ENCODE data around the gene SIX6. TPM values are rescaled to one million over a fixed set of nuclear protein-coding genes. Genes with fewer than 3 reads are reported as not detected.

The SIX6 gene
- polyA plus RNA-seq: not detected in 2 replicates

GRCh38 chr14:60508707-60509437 lies at the start of gene SIX6:
Gene SIX6, plus strand, starts transcription at chr14:60509146. Its CDS starts 253 bp downstream, at chr14:60509399.

DNA sequence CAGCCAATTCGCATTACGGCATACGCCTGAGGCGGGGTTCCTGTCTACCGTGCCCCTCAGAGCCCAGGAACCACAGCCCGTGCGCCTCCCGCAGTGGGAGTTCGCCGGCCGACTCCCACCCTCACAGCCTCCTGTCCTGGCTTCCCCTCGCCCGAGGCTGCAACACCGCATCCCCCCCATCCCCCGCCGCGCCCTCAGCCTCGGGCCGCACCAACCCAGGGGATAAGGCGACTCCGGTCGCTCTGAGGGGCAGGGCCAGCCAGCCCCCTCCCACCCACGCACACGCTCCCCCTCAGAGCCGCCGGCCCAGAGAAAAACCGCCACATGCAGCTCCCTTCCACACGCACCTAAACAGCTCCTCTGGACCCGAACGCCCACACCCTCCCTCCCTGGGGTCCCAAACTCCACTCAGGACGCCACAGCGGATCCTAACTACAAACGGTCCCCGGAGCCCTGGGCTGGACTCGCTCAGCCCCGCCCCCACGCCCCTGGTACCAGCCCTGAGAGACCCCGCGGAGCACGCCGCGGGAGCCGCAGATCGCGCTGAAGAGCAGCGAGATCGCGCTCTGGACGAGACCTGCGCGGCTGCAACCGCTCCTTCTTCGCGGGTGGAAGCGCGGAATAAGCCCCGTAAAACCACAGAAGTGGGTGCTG lies 23.2 kb upstream of the SIX6 start, which contains the start of gene C14orf39:
TSS of gene C14orf39 (minus strand) at position 466 of the 654 bp plus-strand sequence. CDS start 985 bp downstream, outside the sequence.

Other genes with a start within 250 kb of the SIX6 start
- gene C14orf39, start 23.1 kb upstream of the SIX6 start, polyA plus RNA-seq: not detected in 2 replicates
- gene SIX1, start 140.3 kb downstream of the SIX6 start, polyA plus RNA-seq: not detected in 2 replicates
- 0.12 and 1.6 TPM in 2 replicates for gene SIX4, start 215.2 kb downstream of the SIX6 start, polyA plus RNA-seq
- gene MNAT1, start 225.6 kb downstream of the SIX6 start, polyA plus RNA-seq: 43.1 and 70.4 TPM in 2 replicates